HCT116 (cell line): ENCODE data around the gene MADCAM1.

Experiments
- CTCF ChIP-seq, 3 experiments: fragments of 200-600 bp in 1 of 3; sonication (generic) in 1 of 3; IDR thresholded peaks in 2 of 3; conservative IDR thresholded peaks in 1 of 3; 2 replicates each; pipeline ENCODE4 v1.5.1; 2012 to 2017; ENCODE audit warnings: low read depth in 2 of 3, low read length in 2 of 3, antibody characterized with exemption in 1 of 3, borderline replicate concordance in 1 of 3, control low read depth in 1 of 3, mild to moderate bottlenecking in 1 of 3, mixed read lengths in 1 of 3, mixed run types in 1 of 3, moderate library complexity in 1 of 3; ENCODE audit not compliant: insufficient read depth in 1 of 3
- POLR2AphosphoS5 ChIP-seq: IDR thresholded peaks from 2 replicates; pipeline ENCODE4 v1.6.1; 2011; ENCODE audit warnings: mild to moderate bottlenecking, low read depth, low read length, moderate library complexity

- TF ChIP-seq POLR2AphosphoS5, result no peak
- TF ChIP-seq CTCF (IDR thresholded peaks at IDR 0.05 in 2 of 3, conservative IDR thresholded peaks at IDR 0.05 in 1 of 3; ENCODE audit: borderline replicate concordance in 1 of 3, insufficient read depth in 1 of 3, low read depth in 2 of 3, low read length in 2 of 3), result no peak
Measured at GRCh38 chr19:514166-514663, 17.9 kb downstream of the MADCAM1 start.
